ENCODE measurements around the gene ATAD3B.
"Not testable (repeated sequence)": the region's sequence is repeated elsewhere in the genome, so short reads cannot be mapped to it uniquely, and the experiment has no call there.

ATAD3B gene

DNA sequence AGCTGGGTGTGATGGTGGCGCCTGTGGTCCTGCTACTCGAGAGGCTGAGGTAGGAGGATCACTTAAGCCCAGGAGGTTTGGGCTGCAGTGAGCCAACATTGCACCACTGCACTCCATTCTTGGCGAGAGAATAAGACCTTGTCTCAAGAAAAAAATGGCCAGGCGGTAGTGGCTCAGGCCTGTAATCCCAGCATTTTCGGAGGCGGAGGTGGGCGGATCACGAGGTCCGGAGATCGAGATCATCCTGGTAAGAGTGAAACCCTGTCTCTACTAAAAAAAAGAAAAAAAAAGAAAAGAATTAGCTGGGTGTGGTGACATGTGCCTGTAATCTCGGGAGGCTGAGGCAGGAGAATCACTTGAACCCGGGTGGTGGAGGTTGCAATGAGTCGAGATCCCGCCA, 11.3 kb downstream of the ATAD3B start:
- DNase-seq, result no peak

GRCh38 chr1:1483714-1484113, 12.1 kb downstream of the ATAD3B start:
- no peak for DNase-seq

- not testable (repeated sequence) for DNase-seq
Observed at GRCh38 chr1:1484976-1485750, 13.6 kb downstream of the ATAD3B start.

DNA sequence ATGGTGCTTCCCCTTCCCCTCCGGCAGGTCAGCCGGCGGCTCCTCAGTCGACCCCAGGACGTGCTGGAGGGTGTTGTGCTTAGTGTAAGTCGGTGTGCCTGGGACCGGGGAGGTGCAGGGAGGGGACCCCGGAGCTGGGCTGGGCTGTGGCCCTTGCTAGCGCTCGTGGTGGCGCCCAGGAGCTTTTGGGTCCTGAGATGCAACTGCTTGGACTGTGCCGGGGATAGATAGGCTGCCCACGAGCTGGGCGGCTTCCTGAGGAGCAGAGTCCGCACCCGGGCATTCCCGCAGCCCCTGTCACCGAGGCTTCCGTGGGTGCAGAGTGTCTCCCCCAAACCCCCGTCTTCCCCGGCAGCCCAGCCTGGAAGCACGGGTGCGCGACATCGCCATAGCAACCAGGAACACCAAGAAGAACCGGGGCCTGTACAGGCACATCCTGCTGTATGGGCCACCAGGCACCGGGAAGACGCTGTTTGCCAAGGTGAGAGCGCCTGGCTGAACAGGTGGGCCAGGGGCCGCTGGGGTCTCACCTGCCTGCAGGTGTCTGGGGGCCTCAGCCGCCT, 14.3 kb downstream of the ATAD3B start:
- DNase-seq, result not testable (repeated sequence)

GRCh38 chr1:1487701-1488100, 16.1 kb downstream of the ATAD3B start:
- DNase-seq, result no peak

DNA sequence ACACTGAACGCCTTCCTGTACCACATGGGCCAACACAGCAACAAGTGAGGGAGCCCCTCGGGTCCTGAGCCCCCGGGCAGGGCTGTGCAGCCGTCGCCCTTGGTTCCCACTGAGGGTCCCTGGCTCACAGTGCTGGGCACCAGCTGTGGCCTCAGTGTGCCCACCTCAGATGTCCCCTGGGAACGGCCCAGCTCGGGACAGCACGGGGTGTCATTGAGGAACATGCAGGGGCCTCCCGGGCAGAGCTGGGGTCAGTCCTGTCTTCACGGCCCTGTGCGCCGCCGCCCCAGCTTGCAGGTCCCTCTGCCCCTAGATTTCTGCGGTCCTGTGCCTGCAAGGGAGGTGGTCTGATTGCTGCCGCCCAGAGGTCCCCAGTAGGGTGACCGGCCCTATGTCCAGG, 17.7 kb downstream of the ATAD3B start:
- no peak for DNase-seq

- DNase-seq, result no peak
Observed at GRCh38 chr1:1489861-1490260, 18.3 kb downstream of the ATAD3B start.

- no peak for DNase-seq
Observed at GRCh38 chr1:1490633-1491230, 19.2 kb downstream of the ATAD3B start.

DNA sequence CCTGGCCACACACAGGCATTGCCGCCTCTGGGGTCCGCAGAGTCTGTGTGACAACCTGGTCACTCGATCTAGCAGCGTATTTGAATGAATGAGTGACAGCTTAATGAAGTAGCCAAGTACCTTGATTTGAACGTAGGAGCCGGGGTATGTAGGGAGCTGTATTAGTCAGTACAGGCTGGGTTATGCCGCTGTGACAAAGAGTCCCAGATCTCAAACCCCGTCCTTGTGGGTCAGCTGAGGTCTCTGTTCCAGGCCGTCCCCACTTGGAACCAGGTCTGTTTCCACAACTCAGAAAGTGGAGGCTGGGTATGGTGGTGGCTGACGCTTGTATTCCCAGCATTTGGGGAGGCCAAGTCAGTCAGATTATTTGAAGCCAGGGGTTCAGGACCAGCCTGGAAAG, 20.0 kb downstream of the ATAD3B start:
- no peak for DNase-seq

- not testable (repeated sequence) for DNase-seq
Observed at GRCh38 chr1:1494311-1494710, 22.7 kb downstream of the ATAD3B start.

DNA sequence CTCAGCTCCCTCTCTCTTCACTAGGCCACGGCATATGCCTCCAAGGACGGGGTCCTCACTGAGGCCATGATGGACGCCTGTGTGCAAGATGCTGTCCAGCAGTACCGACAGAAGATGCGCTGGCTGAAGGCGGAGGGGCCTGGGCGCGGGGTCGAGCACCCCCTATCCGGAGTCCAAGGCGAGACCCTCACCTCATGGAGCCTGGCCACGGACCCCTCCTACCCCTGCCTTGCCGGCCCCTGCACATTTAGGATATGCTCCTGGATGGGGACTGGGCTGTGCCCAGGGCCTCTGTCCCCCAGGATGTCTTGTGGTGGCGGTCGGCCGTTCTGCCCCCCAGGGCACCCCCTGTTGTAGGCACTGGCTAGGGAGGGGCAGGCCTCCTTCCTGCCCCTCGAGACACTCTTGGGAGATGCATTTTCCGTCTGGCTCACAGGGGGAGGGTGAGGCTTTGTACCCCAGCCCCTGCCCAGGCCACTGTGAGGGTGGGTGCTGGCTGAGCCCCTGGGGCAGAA, 24.0 kb downstream of the ATAD3B start:
- DNase-seq, result not testable (repeated sequence)

DNA sequence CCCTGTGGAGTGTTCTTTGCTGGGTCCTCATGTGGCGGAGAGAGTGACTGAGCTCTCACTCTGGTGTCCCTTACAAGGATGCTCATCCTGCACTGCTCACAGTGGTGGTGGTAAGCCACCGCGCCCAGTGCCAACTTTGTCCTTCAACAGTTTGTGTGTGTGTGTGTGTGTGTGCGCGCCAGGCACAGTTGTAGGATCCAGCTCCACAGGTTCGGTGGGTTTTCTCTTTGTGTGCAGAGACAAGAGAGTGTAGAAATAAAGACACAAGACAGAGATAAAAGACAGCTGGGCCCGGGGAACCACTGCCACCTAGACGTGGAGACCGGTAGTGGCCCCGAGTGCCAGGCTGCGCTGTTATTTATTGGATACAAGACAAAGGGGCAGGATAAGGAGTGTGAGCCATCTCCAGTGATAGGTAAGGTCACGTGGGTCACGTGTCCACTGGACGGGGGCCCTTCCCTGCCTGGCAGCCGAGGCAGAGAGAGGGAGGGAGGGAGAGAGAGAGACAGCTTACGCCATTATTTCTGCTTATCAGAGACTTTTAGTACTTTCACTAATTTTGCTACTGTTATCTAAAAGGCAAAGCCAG, 33.3 kb downstream of the ATAD3B start:
- peak; percentile 64 to 68 for DNase-seq

- not testable (repeated sequence) for DNase-seq
Observed at GRCh38 chr1:1505366-1505798, 33.8 kb downstream of the ATAD3B start.

GRCh38 chr1:1505801-1506200, 34.2 kb downstream of the ATAD3B start:
- DNase-seq, result not testable (repeated sequence)

DNA sequence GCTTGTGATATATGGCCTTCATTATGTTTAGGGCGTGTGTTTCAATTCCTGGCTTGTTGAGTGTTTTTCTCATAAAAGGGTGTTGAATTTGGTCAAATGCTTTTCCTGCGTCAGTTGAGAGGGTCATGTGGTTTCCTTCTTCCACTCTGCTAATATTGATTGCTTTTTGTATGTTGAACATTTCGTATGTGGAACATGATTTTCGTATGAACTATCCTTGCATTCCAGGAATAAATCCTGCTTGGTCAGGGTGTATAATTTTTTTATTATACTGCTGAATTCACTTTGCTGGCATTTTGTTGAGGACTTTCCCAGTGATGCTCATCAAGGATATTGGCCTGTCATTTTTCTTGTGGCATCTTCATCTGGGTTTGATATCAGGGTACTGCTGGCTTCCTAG, 35.7 kb downstream of the ATAD3B start:
- DNase-seq, result no peak

DNA sequence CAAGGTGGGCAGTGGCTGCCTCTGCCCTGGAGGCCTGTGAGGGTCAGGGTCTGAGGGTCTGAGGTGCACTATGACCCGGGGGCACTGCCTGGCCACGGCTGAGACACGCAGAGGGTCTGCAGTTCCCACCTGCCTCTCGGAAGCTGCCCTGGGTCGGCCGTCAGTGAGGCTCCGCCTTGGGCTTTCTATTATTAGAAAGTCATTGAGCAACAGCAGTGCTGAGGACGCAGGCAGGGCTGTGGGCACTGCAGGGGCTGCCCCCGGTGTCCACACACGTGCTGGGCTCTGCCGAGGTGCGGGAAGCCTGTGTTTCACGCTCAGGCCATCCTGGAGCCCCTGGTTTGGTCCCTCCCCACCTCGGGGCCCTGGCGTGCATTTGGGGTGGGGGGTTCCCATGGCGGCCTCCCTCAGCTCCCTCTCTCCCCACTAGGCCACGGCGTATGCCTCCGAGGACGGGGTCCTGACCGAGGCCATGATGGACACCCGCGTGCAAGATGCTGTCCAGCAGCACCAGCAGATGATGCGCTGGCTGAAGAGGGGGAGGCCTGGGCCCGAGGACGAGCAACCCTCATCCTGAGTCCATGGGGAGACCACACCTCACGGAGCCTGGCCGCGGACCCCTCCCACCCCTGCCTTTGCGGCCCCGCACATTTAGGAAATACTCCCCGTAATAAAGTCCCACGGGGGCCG, 37.4 kb downstream of the ATAD3B start:
- DNase-seq, result not testable (repeated sequence)

- DNase-seq, result not testable (repeated sequence)
Observed at GRCh38 chr1:1509465-1509850, 37.9 kb downstream of the ATAD3B start.

GRCh38 chr1:1510912-1511532, 39.5 kb downstream of the ATAD3B start:
- DNase-seq, result no peak

DNA sequence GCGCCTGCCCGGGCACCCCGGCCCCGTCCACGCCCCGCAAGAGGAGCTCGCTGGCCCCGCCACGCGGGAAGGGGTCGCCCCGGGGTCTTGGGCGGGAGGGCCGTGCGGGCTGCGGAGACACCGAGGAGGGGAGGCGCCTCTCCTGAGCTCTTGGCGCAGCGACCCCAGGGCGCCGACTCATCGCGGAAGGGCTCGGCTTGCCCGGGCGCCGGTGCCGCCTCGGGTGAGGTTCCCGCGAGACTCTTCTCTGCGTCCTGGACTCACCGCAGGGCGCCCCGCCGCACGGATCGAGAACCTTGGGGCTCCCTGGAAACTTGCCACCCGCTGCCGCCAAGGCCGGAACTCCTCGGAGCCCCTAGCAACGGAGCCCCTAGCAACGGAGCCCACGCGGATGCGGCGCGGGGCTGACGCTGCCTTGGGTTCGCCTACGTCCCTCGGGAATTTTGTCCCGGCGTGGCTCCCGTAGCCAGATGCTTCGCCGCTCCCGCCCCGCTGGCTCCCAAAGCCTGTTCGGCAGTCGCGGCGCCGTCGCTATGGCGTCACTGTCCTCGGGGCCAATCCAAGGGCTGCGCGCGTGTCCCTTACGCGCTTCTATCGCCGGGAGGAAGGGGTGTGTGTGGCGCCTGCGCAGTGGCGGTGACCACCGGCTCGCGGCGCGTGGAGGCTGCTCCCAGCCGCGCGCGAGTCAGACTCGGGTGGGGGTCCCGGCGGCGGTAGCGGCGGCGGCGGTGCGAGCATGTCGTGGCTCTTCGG, 40.1 kb downstream of the ATAD3B start, which contains the start of gene ATAD3A:
ATAD3A (plus strand) TSS at position 630 of the 753 bp plus-strand sequence; CDS start at position 737, 107 bp downstream.
- DNase-seq, result peak; percentile 96 to 97

- peak in 1 of 2 experiments; percentile 16 for DNase-seq
Observed at GRCh38 chr1:1512425-1512824, 40.9 kb downstream of the ATAD3B start.

DNA sequence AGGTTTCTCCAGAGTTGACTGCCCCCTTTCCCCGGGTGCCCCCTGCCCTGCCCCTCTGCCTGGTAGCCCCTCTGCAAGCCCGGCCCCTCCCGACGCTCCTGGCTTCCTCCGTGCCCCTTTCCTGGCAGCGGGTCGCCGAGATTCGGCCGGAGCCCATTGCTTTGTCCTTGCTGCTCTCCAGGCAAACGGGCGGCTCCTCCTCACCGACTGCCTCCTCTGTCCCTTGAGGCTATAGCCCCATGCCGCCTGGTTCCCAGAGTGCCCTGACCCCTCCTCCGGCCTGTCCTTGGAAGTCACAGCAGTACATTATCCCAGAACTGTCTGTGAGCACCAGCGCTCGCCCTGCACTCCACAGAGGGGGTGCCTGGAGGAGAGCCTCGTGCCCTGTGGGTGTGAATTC, 42.1 kb downstream of the ATAD3B start:
- not testable (repeated sequence) for DNase-seq
